ENCODE measurements around the gene DNHD1. TPM values are rescaled to one million over a fixed set of nuclear protein-coding genes. Genes with fewer than 3 reads are reported as not detected.
A peak's percentile ranks its signal among the peaks of the same experiment; 100 is the strongest.

Gene DNHD1
- total and polyA plus RNA-seq, 2 of the 13 experiments (the other 11 are each of a cell fraction or from before 2014, with no cell fraction given), result 2.7 to 9.3 TPM

- TF ChIP-seq HNF1A (IDR thresholded peaks at IDR 0.05; ENCODE audit: low read depth) (no peak), HNF1A (CRISPR knock-in tag; IDR thresholded peaks at IDR 0.05; ENCODE audit: borderline replicate concordance) (no peak), NR2C2 (CRISPR knock-in tag; IDR thresholded peaks at IDR 0.05; ENCODE audit: borderline replicate concordance) (no peak), FOXA3 (CRISPR knock-in tag; IDR thresholded peaks at IDR 0.05) (no peak), ZNF329 (CRISPR knock-in tag; IDR thresholded peaks at IDR 0.05; ENCODE audit: low read depth) (no peak), FLYWCH1 (CRISPR knock-in tag; IDR thresholded peaks at IDR 0.05) (no peak), ZNF282 (IDR thresholded peaks at IDR 0.05; ENCODE audit: partially characterized antibody) (no peak), THAP9 (CRISPR knock-in tag; IDR thresholded peaks at IDR 0.05; ENCODE audit: borderline replicate concordance) (peak; percentile 50; the same call in 1 of the 2 replicates), FOXJ3 (CRISPR knock-in tag; IDR thresholded peaks at IDR 0.05; ENCODE audit: borderline replicate concordance) (no peak), SSRP1 (CRISPR knock-in tag; IDR thresholded peaks at IDR 0.05) (no peak), BRCA1 (CRISPR knock-in tag; IDR thresholded peaks at IDR 0.05) (no peak), SALL1 (CRISPR knock-in tag; IDR thresholded peaks at IDR 0.05) (peak; percentile 21; the same call in 1 of the 2 replicates), PLRG1 (conservative IDR thresholded peaks at IDR 0.05) (no peak), KAT2B (IDR thresholded peaks at IDR 0.05; ENCODE audit: borderline replicate concordance, low read depth, low read length) (no peak), RERE (CRISPR knock-in tag; IDR thresholded peaks at IDR 0.05; ENCODE audit: low read depth) (no peak), ZNF639 (CRISPR knock-in tag; conservative IDR thresholded peaks at IDR 0.05) (no peak), KDM5A (IDR thresholded peaks at IDR 0.05; ENCODE audit: borderline replicate concordance, low read length) (peak; percentile 68; the same call in 1 of the 2 replicates)
Observed at GRCh38 chr11:6604081-6604626, 107.1 kb downstream of the DNHD1 start (continued).

All from HepG2 (cell line).